Caco-2 (cell line): ENCODE results near the gene MARK4. TPM values are rescaled to one million over a fixed set of nuclear protein-coding genes. Genes with fewer than 3 reads are reported as not detected.

Experiments
- BruUV-seq: library from RNA; stranded (reverse); fragments of 400-500 nt; replicated peaks from 2 replicates; lab custom pipeline; 2021; lab: Mats Ljungman, UMichigan
- CTCF ChIA-PET: fragments of 300-600 bp; sonication (Branson Sonifier 250); formaldehyde crosslinking; loops from one replicate; lab custom pipeline; 2022; ENCODE audit warnings: antibody characterized with exemption; lab: Charles Lee
- POLR2A ChIA-PET: fragments of 300-600 bp; sonication (Branson Sonifier 250); formaldehyde crosslinking; loops from one replicate; lab custom pipeline; 2022; ENCODE audit warnings: antibody characterized with exemption; lab: Charles Lee
- DNase-seq, 2 experiments: peaks; one replicate each; pipeline versions ENCODE4 v3.0.0 to v3.0.0-alpha.2; 2020 to 2022
- H3K27me3 ChIP-seq: replicated peaks from 2 replicates; pipeline ENCODE4 v1.6.0; 2011; ENCODE audit warnings: low read length; ENCODE audit not compliant: control insufficient read depth, insufficient read depth
- H3K36me3 ChIP-seq: 2 replicates; pipeline ENCODE4 v1.5.1; 2011; ENCODE audit warnings: low read length; ENCODE audit not compliant: control insufficient read depth, insufficient read depth
- H3K4me1 ChIP-seq: fragments of 250-450 bp; sonication (Bioruptor Pico); 2 replicates; pipeline ENCODE4 v1.5.1; 2020; ENCODE audit warnings: mild to moderate bottlenecking
- H3K4me3 ChIP-seq: 2 replicates; pipeline ENCODE4 v1.5.1; 2011; ENCODE audit warnings: low read depth, mild to moderate bottlenecking, control low read depth, low read length
- H3K9me3 ChIP-seq: fragments of 250-450 bp; sonication (Bioruptor Pico); 2 replicates; pipeline ENCODE4 v1.5.1; 2020; ENCODE audit warnings: mild to moderate bottlenecking, moderate library complexity
- H3K27ac Mint-ChIP-seq: one replicate; pipeline ENCODE4 v1.8.0; 2022; ENCODE audit warnings: mixed read lengths; ENCODE audit not compliant: unreplicated experiment
- H3K27me3 Mint-ChIP-seq: one replicate; pipeline ENCODE4 v1.8.0; 2022; ENCODE audit warnings: mixed read lengths; ENCODE audit not compliant: insufficient read depth, unreplicated experiment
- H3K36me3 Mint-ChIP-seq: one replicate; pipeline ENCODE4 v1.8.0; 2022; ENCODE audit warnings: mild to moderate bottlenecking, mixed read lengths; ENCODE audit not compliant: insufficient read depth, unreplicated experiment
- H3K4me1 Mint-ChIP-seq: one replicate; pipeline ENCODE4 v1.8.0; 2022; ENCODE audit warnings: low read depth, mixed read lengths; ENCODE audit not compliant: unreplicated experiment
- H3K4me3 Mint-ChIP-seq: one replicate; pipeline ENCODE4 v1.8.0; 2022; ENCODE audit warnings: mild to moderate bottlenecking, moderate library complexity, mixed read lengths; ENCODE audit not compliant: unreplicated experiment
- H3K9me3 Mint-ChIP-seq: one replicate; pipeline ENCODE4 v1.8.0; 2022; ENCODE audit warnings: mixed read lengths; ENCODE audit not compliant: unreplicated experiment
- CTCF ChIP-seq, 2 experiments: fragments of 200-600 bp in 1 of 2; IDR thresholded peaks; 1 replicate in 1 of 2; 2 replicates in 1 of 2; pipeline versions ENCODE4 v1.5.1 to v1.8.0; 2011 to 2022; ENCODE audit warnings: antibody characterized with exemption in 1 of 2, control low read depth in 1 of 2, inconsistent platforms in 1 of 2, low read depth in 1 of 2, low read length in 1 of 2, mild to moderate bottlenecking in 1 of 2, moderate library complexity in 1 of 2; ENCODE audit not compliant: insufficient read depth in 1 of 2, severe bottlenecking in 1 of 2, unreplicated experiment in 1 of 2
- intact Hi-C: fragments of 100-400 bp; cut with micrococcal nuclease; formaldehyde crosslinking; loops from one replicate; pipeline ENCODE4 v1.10.0; 2022; ENCODE audit not compliant: unreplicated experiment
- total RNA-seq: library from RNA; stranded (reverse); gene quantifications from 2 replicates; pipeline ENCODE4 v1.2.3, GENCODE V29; 2022

Gene MARK4
- total RNA-seq, 1 experiment from 2014 or later = 30.3 TPM

GRCh38 chr19:45297674-45298073 is 46.6 kb downstream of the MARK4 start:
- no peak overlapping the region for H3K4me3 ChIP-seq
- peaks cover 8% of the 10 kb centered on the region; the same call in 1 of the 2 replicates for H3K4me1 ChIP-seq
- DNase-seq = no peak
- no TSS peak for BruUV-seq
- H3K4me1 Mint-ChIP-seq = peaks cover 9% of the 10 kb centered on the region
- H3K27me3 Mint-ChIP-seq = no peaks in the 10 kb centered on the region
- H3K4me3 Mint-ChIP-seq = no peak overlapping the region
- no peak for TF ChIP-seq CTCF (IDR thresholded peaks at IDR 0.05; ENCODE audit: insufficient read depth in 1 of 2, low read depth in 1 of 2, low read length in 1 of 2, severe bottlenecking in 1 of 2, unreplicated experiment in 1 of 2)
- peaks cover 2% of the 10 kb centered on the region for H3K36me3 ChIP-seq
- no peaks in the 10 kb centered on the region for H3K9me3 ChIP-seq
- no peaks in the 10 kb centered on the region for H3K36me3 Mint-ChIP-seq
- POLR2A ChIA-PET = interaction anchor here (0.5 kb wide), 1 partner anchor 343 kb away, joined by 3 read pairs; the partner anchor contains the start of gene CLPTM1
- no peak overlapping the region for H3K27ac Mint-ChIP-seq
- intact Hi-C loops = no loop called here
- H3K27me3 ChIP-seq = no peaks in the 10 kb centered on the region
- H3K9me3 Mint-ChIP-seq = no peaks in the 10 kb centered on the region
- CTCF ChIA-PET = no interaction called here

GRCh38 chr19:45298264-45298663 is 47.2 kb downstream of the MARK4 start:
- Histone ChIP-seq H3K4me1 (peaks cover 8% of the 10 kb centered on the region; the same call in 1 of the 2 replicates), H3K4me3 (no peak overlapping the region), H3K9me3 (0 out of 2 replicates have a peak, but pooled peaks cover under 1% of the 10 kb centered on the region), H3K27me3 (no peaks in the 10 kb centered on the region), H3K36me3 (peaks cover 2% of the 10 kb centered on the region)
- TF ChIP-seq CTCF (IDR thresholded peaks at IDR 0.05; ENCODE audit: insufficient read depth in 1 of 2, low read depth in 1 of 2, low read length in 1 of 2, severe bottlenecking in 1 of 2, unreplicated experiment in 1 of 2) = no peak
- ChIA-PET CTCF (no interaction called here), POLR2A (interaction anchor here (0.5 to 0.6 kb wide), 2 partner anchors 46 to 343 kb away, joined by 3 to 4 read pairs; partner anchors contain the start of gene CLPTM1)
- Mint-ChIP-seq H3K36me3 (no peaks in the 10 kb centered on the region), H3K4me3 (no peak overlapping the region), H3K27ac (no peak overlapping the region), H3K27me3 (no peaks in the 10 kb centered on the region), H3K9me3 (no peaks in the 10 kb centered on the region), H3K4me1 (peaks cover 9% of the 10 kb centered on the region)
- intact Hi-C loops = no loop called here
- no TSS peak for BruUV-seq
- DNase-seq = no peak

GRCh38 chr19:45299719-45300118 is 48.6 kb downstream of the MARK4 start:
- BruUV-seq = no TSS peak
- no peak overlapping the region for H3K4me3 Mint-ChIP-seq

More at GRCh38 chr19:45299719-45300118, 48.6 kb downstream of the MARK4 start:
- Mint-ChIP-seq H3K9me3 (no peaks in the 10 kb centered on the region), H3K36me3 (peaks cover 10% of the 10 kb centered on the region), H3K4me1 (peaks cover 9% of the 10 kb centered on the region), H3K27ac (no peak overlapping the region), H3K27me3 (no peaks in the 10 kb centered on the region)
- no peaks in the 10 kb centered on the region for H3K27me3 ChIP-seq
- DNase-seq = no peak
- POLR2A ChIA-PET = no interaction called here
- H3K9me3 ChIP-seq = 0 out of 2 replicates have a peak, but pooled peaks cover 2% of the 10 kb centered on the region
- H3K4me3 ChIP-seq = no peak overlapping the region
- H3K4me1 ChIP-seq = peaks cover 8% of the 10 kb centered on the region; the same call in 1 of the 2 replicates
- H3K36me3 ChIP-seq = peaks cover 2% of the 10 kb centered on the region
- intact Hi-C loops = no loop called here
- CTCF ChIA-PET = no interaction called here
- no peak for TF ChIP-seq CTCF (IDR thresholded peaks at IDR 0.05; ENCODE audit: insufficient read depth in 1 of 2, low read depth in 1 of 2, low read length in 1 of 2, severe bottlenecking in 1 of 2, unreplicated experiment in 1 of 2)
